Left hindlimb (tissue), 1 donor: ENCODE data around the gene STEAP3.

Experiments
- DNase-seq: peaks from one replicate; pipeline ENCODE4 v3.0.0-alpha.2; 2018

STEAP3 gene

DNA sequence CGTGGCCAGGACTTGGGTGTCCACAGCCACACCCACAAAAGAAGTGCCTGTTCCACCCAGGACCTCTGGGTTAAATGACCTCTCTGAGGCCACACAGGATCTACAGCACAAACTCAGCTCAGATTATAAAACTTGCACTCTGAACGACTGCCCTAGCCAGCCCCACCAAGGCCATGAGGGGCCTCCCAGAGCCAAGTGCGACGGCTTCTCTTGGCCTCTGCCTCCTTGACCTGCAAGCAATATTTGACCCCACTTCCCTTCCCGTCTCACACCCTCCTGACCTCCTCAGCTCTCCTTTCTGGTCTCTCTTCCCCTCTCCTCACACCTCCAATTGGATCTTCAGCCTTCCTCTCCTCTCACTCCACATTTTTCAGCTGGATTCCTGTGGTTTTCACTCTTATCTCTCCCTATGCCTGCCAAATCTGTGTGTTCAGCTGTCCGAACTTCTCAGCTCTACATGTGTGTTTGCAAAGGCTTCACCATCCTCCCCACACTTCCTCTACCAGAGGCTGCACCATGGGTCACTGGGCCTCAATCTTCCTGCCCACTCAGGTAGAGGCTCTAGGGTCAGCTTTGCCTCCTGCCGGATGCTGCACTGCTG, 25.3 kb upstream of the STEAP3 start:
- no peak for DNase-seq

DNA sequence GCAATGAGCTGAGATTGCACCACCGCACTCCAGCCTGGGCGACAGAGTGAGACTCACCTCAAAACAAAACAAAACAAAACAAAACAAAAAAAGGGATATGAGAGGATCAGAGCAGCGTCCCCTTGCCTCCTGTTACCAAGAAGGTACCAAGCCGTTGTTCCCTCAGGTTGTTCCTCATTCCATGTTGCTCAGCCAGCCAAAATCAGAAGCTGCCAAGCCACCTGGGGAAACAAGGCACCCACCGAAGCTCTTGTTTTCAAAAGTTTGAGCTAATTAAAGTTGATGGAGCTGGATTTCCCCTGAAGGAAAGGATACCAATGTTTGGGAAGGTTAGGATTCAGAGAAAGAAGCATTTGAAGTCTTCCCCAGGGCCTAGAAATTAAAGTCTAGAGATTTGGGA, 21.8 kb upstream of the STEAP3 start:
- no peak for DNase-seq

DNA sequence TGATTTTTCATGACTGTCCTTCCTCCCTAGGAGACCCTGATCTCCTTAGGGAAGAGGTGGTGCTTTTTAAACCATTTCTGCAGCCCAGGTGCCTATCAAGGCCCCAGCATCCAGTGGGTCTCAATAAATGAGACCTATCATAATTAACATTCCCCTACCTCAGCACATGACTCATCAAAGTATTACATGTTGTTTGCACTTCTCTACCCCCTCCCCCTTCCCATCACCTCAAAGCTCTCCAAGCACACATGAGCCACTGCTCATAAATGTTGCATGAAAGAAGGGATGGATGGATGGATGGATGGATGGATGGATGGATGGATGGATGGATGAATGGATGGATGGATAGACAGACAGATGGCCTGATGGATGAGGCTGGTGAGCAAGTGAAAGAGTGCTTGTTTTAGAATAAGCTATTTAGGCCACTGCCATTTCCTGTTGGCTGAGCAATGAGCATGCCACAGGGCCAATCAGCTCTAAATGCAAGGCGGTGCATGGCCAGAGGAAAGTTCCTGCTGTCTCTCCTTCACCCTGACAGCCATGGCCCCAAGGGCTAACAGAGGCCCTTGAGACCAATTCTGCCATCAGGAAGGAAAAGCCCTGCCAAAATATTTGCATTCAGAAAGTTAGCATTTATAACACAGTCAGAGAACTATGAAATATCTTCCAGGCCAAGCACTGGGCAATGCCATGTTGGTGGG, 20.9 kb upstream of the STEAP3 start:
- no peak for DNase-seq

GRCh38 chr2:119204525-119204924, 19.1 kb upstream of the STEAP3 start:
- no peak for DNase-seq

- no peak for DNase-seq
Measured at GRCh38 chr2:119205001-119205706, 18.5 kb upstream of the STEAP3 start.

DNA sequence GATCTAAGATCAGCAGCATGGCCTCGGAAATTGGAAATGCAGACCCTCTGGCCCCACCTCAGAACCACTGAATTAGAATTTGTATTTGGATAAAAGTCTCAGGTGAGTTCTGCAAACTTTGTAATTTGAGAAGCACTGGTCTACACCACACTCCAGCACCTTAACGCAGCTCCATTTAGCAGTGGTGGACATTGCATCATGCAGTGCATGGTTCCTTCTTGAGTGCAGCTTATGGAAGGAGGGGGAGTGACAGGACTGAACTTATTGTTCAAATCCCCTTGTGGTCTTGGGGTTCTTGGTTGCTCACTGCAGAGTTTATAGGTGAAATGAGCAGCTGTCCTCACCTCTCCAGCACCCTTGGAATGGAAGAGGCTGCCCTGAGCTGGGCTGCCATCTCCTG, 17.4 kb upstream of the STEAP3 start:
- DNase-seq, result no peak

DNA sequence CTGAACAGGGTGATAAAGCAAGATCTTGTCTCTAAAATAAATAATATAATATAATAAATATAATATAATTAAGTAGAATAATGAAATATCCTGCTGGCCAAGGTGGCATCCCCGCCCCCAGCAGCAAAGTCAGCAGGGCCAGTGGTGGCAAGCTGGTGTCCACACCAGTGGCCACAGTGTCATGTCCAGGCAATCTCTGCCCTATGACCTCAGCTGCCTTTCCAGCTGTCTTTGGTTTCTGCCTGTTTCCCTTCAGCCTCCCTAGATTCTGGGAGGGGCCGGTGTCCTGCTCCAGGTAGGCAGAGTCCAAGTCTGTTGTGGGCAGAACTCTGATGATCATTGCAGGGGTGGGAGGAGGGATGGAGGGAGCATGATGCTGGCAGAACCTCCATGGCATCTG, 16.2 kb upstream of the STEAP3 start:
- no peak for DNase-seq

DNA sequence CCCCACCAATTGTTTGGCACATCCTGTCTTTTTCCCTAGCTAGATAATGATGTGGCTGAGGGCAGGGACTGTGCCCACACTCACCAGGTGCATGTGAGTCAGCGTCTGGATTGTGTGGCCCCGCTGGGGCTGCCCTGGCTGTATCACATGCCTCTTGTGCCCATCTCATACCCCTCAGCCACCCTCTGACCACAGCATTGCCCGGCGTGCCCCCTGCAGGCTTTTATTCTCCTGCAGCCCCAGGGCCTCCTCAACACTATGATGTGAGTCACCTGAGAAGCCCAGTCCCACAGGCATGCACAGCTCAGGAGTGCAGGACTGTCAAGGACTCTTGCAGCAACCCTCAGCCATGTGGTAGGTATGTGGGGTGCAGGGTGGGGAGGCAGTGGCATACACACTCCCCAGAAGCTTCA, 14.8 kb upstream of the STEAP3 start:
- DNase-seq, result no peak

GRCh38 chr2:119212139-119212800, 11.4 kb upstream of the STEAP3 start:
- DNase-seq, result no peak

DNA sequence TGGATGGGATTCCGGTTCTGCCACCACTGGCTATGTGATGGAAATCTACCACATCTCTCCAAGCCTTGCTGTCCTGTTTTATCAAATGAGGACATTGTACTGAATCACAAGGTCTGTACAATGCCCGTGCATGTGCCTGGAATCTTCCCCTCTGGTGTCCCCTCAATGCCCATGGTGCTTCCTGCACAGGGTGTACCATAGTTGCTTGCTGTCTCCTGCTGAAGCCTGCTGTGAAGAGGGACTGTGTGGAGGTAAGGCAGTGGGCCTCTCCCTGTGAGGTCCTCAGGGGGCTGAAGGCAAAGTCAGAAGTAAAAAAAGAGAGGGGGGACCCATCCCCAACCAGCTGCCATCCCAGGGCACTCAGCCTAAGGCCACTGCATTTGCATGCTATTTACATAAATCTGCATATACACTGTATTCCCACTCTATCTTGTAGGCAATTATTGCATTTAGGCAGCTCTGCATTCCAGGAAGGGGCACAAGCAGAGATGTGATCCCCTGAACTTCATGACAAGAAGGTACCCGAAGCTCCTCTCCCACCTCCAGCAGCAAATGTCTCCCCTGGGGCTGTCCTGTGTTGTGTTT, 9.1 kb upstream of the STEAP3 start:
- DNase-seq, result no peak

DNA sequence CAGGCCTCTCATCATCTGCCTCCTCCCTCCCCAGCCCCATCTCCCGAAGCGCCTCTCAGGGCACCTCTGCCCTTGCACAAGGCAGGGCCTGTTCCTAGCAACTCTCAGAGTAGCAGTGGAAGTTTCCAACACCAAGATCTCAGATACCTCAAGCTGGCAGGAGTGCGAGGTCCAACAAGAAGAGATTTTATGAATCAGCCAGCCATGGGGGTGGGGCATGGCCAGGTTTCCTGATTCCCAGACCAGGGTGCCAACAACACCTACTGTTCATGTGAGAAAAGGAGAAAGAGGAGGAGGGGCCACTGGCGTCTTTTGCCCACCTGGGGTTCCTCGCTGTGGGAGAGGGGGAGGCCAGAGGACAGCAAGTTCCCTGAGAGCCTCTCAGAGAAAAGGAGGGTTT, 6.6 kb upstream of the STEAP3 start:
- DNase-seq, result no peak

DNA sequence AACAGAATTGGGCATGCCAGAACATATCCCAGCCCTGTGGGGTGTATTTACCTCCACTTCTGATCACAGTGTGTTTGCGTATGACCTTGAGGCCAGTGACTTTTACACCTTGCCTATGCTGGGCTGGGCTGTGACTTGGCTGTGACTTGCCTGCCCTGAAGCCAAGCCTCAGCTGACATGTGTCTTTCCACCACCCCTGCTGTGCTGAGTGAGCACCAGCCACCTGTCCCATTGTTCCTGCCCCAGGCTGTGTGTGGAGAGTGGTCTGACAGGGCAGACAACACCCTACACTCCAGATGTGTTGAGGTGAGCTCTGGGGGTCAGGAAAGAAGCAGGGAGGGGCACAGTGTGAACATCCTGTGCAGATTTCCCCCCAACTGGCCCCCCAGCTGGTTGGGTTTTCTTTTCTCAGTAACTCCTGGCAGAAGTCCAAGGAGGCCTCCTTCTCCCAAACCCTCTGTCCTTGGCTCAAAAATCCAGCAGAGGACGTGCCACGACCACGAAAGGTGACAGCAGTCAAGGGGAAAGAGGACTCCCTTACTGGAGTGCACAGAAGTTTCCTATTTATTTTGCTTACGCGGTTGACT, 5.1 kb upstream of the STEAP3 start:
- peak; percentile 67 for DNase-seq

DNA sequence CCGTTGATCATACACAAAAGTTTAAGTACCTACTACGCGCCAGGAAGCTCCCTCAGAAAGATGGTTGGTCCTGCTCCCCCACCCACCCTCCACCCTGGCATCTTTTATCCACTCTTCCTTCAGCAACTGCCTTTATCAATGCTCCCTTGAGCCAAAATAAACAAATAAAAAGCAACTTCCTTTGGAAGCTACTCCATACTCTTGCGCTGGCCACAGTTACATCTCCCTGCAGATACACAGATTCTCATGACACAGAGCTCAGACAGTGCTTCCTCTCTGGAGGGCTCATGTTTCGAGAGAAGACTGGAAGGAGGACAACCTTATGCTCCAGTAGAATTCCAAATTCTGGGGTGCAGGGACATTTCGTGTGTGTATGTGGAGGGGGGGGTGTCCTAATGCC, 3.8 kb upstream of the STEAP3 start:
- no peak for DNase-seq

- no peak for DNase-seq
Measured at GRCh38 chr2:119220720-119221301, 2.8 kb upstream of the STEAP3 start.

GRCh38 chr2:119221609-119222008, 2.0 kb upstream of the STEAP3 start:
- no peak for DNase-seq

DNA sequence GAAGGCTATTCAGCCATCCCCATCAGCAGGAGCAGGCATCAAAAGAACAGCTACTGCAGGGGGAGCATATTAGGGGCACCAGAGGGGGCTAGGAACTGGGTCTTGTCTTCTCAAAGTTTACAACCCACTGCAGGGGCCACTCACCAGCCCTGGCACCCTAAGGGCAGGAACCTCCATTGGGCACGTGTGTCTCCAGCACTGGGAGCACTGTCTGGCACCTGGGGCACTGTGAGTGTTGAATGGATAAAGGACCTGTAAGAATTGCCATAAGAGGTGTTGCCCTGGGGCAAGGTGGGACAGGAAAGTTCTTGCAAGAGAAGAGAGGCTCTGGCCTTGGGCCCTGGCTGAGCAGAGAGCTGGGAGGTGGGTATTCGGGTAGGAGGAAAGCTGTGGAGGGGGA, 1.4 kb upstream of the STEAP3 start:
- no peak for DNase-seq

- no peak for DNase-seq
Measured at GRCh38 chr2:119222863-119223520, 642 bp upstream of the STEAP3 start.

- DNase-seq, result no peak
Measured at GRCh38 chr2:119224391-119225104, 914 bp downstream of the STEAP3 start.

DNA sequence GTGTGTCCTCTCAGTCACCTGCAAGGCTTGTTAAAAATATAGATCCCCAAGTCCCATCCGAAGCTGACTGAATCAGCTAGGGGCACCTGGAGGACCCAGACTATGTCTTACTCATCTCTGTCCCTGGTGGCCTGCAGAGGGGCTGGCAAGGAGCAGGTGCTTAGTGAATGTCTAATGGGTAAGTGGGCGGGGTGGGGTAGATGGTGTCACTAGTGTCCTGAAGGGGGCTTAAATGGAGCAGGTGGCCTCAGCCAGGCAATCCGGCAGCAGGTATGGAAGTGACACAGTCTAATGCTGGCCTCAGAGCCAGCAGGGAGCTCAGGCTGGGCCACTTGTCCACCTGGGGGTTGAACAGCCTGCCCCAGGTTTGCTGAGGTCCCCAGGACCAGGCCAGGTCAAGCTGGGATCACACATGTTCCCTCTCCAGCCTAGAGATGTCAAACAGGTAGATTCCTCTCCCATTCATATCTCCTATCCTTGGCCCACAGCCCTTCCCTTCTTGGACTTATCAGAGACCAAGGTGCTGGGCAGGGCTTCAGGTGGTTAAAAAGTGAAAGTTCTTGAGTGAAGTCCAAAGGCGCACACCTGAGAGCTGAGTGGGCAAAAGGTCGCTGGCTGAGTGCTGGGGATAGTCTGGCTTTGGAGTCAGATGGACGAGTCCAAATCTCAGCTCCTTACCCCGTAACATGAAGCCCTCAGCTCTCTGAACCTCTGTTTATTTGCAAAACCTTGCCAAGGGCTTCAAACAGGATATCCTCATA, 1.7 kb downstream of the STEAP3 start:
- no peak for DNase-seq

GRCh38 chr2:119225926-119226325, 2.3 kb downstream of the STEAP3 start:
- no peak for DNase-seq

DNA sequence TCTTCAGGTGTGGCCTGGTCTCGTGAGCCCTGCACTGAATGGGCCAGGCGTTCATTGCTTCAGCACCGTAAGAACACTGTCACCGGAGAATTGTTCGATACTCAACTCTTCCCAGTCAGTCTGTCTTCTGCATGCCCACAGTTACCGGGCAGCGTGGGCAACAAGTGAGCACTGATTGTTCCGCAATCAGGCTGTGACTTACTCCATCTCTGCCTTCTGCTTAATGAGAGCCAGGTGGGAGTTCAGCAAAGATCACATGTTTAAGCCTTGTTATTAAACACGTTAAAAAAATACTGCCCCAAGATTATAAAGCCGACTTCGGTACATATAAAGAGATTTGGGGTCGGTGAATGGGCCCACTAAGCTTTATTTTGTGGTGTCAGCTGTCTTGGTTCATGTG, 3.7 kb downstream of the STEAP3 start:
- DNase-seq, result no peak
